ENCODE measurements around the gene FMO5.
"Not testable (repeated sequence)": the region's sequence is repeated elsewhere in the genome, so short reads cannot be mapped to it uniquely, and the experiment has no call there.

The FMO5 gene

DNA sequence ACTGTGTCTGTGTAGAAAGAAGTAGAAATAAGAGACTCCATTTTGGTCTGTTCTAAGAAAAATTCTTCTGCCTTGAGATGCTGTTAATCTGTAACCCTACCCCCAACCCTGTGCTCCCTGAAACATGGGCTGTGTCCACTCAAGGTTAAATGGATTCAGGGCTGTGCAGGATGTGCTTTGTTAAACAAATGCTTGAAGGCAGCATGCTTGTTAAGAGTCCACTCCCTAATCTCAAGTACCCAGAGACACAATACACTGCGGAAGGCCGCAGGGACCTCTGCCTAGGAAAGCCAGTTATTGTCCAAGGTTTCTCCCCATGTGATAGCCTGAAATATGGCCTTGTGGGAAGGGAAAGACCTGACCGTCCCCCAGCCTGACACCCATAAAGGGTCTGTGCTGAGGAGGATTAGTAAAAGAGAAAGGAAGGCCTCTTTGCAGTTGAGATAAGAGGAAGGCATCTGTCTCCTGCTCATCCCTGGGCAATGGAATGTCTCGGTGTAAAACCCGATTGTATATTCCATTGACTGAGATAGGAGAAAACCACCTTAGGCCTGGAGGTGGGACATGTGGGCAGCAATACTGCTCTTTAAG is 15.1 kb upstream of the FMO5 start:
- DNase-seq (ENCODE audit: extremely low read depth in 1 of 2, low read depth in 1 of 2), result not testable (repeated sequence)

DNA sequence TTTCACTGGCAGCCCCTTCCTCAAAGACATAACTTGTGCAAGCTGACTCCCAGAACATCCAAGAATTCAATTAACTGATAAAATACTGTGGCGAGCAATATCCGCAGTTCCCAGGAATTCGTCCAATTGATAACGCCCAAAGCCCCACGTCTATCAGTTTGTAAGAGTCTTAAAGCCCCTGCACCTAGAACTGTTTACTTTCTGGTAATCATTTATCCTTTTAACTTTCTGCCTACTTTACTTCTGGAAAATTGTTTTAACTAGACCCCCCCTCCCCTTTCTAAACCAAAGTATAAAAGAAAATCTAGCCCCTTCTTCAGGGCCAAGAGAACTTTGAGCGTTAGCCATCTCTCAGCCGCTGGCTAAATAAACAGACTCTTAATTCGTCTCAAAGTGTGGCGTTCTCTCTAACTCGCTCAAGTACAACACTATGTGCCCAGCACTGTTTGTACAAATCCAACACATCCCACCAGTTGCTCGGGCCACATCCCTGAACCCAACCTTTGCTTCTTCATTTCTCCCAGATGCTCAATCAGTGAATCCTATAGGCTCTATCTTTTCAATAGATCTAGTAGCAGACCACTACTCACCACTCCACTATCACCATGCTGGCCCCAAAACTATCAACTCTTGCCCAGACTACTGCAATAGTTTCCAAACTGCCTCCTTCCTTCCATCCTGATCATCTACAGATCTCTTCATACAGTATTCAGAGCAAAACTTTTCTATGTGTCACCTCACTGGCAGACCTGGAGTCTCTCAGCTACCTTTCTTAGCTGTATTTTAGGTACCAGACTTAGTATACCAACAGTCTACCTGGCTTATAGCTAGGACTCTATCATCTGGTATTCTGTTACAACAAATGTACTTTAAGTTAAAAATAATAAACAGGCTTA is 14.0 kb upstream of the FMO5 start:
- DNase-seq (ENCODE audit: extremely low read depth in 1 of 2, low read depth in 1 of 2), result no peak

DNA sequence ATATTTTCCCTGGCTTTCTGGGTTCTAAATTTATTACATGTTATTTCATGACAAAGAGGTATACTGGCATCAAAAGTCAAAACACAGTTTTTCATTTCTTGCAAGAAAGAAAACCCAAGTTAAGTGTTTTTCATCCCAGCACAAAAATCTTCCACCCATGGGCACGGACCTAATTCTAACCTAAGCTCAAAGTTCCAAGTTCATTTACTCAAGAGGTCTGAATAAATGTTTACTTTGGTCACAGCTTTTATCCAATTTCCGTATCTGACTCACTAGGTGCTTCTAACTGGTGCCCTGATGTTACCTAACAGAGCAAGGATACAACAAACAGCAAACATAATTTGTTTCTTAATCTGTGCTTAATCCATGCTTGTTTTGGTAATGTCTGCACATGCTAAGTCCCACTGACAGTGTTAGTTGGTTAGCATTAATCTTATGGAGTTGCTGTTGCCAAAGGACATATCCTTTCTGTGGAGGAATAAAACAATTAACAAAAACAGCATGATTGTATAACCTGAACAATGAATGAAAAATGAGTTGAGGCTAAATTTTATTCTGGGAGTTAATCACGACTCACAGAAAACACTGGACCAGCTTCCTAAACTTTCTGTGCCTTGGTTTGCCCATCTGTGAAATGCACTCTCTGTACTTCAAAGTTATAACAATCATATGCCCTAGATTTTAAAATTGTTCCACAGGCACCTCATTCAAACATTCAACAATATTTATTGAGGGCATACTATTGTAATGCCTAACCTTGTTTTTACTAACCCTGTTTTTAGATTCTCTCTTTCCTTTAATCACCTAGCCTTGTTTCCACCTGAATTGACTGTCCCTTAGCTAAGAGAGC is 13.1 kb upstream of the FMO5 start:
- DNase-seq (ENCODE audit: extremely low read depth in 1 of 2, low read depth in 1 of 2), result no peak

DNA sequence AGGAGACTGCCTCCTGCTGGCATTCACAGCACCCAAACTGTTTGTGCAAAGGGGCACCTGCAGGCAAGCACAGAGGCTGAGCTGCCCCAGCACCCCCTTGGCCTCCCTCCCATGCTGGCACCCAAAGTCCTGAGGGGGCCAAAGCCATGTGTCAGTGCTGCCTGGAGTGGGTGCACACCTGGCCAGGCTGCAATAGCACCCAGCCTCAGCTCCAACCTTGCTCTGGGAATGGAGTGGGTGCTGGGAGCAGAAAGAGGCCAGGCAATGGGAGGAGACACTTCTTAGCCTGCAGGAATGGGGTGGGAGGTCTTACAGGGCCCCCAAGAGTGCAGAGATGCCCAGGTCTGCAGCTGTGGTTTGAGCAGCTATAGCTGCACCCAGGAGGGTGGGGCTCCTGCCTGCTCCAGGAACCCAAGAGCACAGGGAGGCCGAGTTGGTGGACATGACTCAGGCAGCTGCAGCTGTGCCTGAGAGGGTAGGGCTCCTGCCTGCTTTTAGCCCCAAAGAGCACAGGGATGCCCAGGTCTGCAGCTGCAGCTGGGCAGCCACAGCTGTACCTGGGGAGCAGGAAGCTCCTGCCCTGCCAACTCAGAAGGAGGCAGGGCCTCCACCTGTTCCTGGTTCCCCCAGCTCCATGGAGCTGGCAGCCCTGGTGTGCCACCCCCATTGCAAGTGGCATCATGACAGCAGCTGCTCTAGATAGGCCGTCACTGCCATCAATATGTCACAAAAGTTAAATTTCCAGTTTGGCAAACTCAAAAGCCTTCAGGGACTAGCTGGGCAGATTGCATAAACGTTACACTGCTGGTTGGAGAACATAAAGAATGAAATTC is 12.0 kb upstream of the FMO5 start:
- DNase-seq (ENCODE audit: extremely low read depth in 1 of 2, low read depth in 1 of 2), result no peak

DNA sequence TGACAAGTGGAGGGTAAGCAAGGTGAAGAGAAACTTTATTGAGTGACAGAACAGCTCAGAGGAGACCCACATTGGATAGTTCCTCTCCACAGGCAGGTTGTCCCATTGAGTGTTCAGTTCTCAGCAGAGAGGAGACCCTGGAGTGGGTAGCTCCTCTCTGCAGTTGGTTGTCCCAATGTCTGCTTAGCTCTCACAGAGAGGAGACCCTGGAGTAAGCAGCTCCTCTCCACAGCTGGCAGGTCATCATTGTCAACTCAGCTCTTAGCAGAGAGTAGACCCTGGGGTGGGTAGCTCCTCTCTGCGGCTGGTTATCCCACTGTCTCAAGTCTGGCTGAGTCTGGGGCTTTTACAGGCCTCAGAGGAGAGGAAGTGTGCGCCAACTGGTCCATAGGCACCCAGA is 11.3 kb upstream of the FMO5 start:
- no peak for DNase-seq (ENCODE audit: extremely low read depth in 1 of 2, low read depth in 1 of 2)

DNA sequence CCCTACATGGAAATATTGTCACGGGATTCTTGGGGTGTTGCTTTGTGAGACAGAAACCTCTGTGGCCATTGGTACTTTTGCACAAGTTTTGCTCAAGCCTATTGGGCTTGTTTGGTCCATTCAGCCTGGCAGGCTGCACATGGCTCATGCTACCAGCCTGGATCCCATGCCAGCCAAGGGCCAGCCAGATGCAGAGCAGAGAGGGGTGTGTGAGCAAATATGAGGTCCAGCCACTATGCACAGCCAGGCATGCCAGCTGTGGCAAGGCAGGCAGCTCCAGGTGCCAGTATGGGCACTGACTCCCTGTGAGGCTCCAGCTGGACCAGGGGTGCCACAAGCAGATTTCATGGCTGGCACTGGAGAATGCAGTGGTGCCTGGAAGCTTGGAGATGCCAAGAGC is 10.7 kb upstream of the FMO5 start:
- DNase-seq (ENCODE audit: extremely low read depth in 1 of 2, low read depth in 1 of 2), result no peak

DNA sequence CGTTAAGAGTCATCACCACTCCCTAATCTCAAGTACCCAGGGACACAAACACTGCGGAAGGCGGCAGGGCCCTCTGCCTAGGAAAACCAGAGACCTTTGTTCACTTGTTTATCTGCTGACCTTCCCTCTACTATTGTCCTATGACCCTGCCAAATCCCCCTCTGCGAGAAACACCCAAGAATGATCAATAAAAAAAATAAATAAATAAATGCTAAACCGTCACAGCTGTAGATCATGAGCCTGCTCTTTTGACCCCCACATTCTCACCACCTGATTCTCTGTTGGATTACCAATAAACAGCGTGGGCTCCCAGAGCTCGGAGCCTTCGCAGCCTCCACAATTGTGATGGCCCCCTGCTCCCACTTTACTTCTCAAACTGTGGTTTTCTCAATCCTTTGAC is 8.8 kb upstream of the FMO5 start:
- not testable (repeated sequence) for DNase-seq (ENCODE audit: extremely low read depth in 1 of 2, low read depth in 1 of 2)

DNA sequence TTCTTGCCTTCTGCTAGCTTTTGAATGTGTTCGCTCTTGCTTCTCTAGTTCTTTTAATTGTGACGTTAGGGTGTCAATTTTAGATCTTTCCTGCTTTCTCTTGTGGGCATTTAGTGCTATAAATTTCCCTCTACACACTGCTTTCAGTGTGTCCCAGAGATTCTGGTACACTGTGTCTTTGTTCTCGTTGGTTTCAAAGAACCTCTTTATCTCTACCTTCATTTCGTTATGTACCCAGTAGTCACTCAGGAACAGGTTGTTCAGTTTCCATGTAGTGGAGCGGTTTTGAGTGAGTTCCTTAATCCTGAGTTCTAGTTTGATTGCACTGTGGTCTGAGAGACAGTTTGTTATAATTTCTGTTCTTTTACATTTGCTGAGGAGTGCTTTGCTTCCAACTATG is 5.9 kb upstream of the FMO5 start:
- not testable (repeated sequence) for DNase-seq (ENCODE audit: extremely low read depth in 1 of 2, low read depth in 1 of 2)

DNA sequence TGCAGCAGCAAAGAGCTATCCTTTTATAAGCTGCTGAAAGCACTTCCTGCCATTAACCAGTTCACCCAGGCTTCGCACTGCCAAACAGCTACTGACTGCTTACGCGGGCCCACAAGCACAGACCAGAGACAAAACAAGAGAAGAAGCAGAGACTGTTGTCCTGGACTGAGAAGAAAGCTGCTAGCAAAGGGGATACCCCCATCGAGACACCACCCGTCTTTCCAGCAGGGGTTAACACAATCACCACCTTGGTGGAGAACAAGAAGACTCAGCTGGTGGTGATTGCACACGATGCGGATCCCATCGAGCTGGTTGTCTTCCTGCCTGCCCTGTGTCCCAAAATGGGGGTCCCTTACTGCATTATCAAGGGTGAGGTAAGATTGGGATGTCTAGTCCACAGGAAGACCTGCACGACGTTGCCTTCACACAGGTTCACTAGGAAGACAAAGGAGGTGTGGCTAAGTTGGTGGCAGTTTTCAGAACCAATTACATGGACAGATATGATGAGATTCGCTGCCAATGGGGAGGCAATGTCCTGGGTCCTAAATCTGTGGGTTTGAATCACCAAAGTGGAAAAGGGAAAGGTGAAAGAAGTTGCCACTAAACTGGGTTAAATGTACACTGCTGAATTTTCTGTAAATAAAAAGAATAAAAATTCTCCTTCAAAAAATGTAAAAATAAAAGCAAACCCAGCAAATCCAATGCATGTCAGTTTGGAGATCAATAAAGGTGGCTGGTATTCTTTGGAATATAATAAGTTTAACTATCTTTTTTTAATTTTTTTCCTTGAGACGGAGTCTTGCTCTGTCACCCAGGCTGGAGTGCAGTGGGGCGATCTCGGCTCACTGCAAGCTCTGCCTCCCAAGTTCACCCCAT is 1.2 kb downstream of the FMO5 start:
- DNase-seq (ENCODE audit: extremely low read depth in 1 of 2, low read depth in 1 of 2), result no peak

DNA sequence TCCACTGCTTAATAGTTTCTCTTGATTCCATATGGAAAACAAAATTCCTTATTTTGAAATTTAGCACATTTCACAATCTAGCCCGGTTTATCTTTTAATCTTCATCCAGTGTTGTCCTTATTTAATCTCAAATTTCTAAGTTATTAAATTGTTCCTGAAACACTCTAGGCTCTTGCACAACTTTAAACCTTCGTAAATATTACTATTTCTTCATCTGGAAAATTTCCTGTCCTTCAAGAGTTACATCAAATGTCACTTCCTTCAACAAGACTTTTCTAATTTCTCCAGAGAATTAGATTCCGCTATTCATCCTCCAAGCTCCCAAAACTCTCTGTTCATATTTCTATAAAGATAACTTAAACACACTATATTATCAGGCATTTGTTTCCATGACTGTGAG is 6.5 kb downstream of the FMO5 start:
- no peak for DNase-seq (ENCODE audit: extremely low read depth in 1 of 2, low read depth in 1 of 2)

DNA sequence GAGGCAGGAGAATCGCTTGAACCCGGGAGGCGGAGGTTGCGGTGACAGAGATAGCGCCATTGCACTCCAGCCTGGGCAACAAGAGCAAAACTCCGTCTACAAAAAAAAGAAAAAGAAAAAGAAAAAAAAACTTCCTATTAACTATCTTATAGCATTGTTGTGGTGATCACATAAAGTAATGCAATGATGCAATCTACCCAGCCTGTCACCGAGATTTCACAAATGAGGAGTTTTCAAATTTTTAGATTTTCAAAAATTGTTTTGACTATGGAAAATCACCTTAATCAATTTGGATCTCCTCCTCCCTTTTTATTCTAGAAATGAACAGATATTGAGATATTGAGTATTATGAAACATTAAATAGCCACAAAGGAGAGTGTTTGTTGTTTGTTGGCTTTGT is 8.0 kb downstream of the FMO5 start:
- DNase-seq (ENCODE audit: extremely low read depth in 1 of 2, low read depth in 1 of 2), result no peak

DNA sequence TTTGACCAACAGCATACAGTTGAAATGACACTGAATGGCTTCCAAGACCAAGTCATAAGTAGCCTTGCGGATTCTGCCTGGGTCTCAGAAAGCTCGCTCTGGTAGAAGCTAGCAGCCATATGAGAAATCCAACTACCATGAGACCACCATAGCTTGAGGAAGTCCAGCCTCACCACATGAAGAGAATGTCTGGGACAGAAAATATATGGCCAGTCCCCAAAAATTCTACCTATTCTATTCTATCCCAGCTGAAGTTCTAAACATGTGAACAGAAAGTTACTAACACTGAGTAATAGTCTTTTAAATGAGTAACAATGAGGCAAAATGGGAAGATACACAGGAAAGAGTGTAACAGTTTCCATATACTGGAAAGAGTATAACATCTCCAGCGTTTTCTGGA is 9.0 kb downstream of the FMO5 start:
- DNase-seq (ENCODE audit: extremely low read depth in 1 of 2, low read depth in 1 of 2), result no peak

DNA sequence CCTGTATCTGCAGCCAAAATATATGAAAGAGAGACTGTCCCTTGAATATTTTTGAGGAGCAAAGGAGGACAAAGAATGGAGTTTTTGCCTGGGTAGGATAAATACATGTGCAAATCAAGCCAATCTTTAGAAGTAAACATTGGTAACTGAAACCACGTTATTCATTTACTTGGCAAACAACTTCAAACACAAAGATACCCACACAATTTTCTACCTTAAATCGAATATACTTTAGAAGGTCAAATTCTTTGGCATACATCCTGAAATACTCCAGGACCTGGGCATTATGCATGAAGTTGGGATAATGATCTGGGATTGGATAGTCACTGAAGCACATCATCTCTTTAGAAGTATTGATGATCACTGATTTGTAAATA is 9.6 kb downstream of the FMO5 start:
- DNase-seq (ENCODE audit: extremely low read depth in 1 of 2, low read depth in 1 of 2), result no peak

DNA sequence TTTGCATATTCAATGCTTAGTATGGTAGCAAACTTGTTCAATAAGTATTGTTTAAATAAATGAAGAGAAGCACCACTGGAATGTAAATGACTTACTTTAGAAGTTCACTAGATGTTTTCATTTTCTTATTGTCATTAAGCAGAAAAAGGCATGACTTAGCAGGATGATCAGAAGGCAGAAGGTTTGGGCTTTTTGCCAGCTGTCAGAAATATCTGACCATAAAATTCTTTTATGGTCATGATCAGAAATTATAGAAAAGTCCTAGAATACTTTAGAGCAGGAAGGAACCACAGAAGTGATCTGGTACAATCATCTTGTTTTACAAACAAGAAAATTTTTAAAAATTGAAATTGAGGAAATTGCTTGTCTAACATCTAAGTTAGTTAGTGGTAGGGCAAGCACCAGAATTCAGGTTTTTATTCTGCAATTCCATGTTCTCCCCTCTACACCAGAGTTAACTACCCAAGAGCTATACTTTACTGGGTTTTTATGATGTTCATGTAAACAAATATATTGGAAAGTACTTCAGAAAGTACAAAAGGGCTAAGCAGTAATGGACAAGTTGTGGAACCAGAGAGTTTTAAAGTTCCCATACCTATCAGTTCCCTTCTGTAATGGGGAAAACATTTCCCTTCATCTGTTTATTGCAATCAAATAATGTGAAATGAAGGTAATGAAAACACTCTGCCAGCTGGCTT is 10.1 kb downstream of the FMO5 start:
- no peak for DNase-seq (ENCODE audit: extremely low read depth in 1 of 2, low read depth in 1 of 2)

DNA sequence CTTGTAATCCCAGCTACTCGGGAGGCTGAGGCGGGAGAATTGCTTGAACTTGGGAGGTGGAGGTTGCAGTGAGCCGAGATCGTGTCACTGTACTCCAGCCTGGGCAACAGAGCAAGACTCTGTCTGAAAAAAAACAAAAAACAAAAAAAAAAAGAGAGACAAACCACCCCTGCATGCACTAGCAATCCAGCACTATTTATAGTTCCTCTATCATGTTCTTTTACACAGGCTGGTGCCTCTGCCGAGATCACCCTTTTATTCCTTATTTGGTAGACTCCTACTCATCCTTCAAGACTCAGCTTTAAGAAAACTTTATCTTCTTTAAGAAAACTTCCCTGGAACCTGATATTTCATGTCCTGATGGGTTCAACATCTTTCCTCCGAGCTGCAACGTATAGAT is 10.8 kb downstream of the FMO5 start:
- DNase-seq (ENCODE audit: extremely low read depth in 1 of 2, low read depth in 1 of 2), result no peak

DNA sequence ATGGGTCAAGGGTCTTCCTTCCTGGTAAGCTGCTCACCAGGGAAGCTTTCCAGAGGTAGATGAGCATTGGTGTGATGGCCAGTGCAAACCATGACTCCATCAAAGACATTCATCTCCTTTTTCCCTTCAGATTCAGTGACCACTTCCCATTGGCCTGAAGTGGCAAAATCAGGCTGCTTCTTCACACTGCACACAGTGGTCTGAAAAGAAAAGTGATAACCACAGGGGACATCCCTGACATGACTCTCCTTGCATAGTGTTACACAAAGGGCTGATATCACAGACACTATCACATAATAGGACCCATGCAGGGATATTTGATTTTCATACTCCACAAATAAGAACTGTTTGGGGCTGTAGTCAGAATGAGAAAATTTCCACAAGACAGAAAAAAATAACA is 11.9 kb downstream of the FMO5 start:
- no peak for DNase-seq (ENCODE audit: extremely low read depth in 1 of 2, low read depth in 1 of 2)

DNA sequence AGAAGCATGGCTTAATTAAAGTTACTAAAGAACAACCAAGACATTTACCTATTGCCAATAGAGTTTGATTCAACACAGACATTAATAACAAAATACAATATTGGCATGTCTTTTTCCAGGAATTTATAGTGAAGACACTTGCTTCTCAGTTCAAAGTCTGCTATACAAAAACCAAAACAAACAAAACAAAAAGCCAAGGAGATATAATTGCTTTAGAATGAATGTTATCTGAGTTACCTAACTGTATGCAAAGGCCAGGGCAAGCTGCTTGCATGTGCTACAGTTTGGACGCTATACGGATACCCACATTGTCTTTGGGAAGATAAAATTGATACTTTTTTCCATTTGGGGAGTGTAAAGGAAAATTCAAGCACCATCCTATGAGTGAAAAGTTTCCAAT is 13.6 kb downstream of the FMO5 start:
- DNase-seq (ENCODE audit: extremely low read depth in 1 of 2, low read depth in 1 of 2), result no peak

DNA sequence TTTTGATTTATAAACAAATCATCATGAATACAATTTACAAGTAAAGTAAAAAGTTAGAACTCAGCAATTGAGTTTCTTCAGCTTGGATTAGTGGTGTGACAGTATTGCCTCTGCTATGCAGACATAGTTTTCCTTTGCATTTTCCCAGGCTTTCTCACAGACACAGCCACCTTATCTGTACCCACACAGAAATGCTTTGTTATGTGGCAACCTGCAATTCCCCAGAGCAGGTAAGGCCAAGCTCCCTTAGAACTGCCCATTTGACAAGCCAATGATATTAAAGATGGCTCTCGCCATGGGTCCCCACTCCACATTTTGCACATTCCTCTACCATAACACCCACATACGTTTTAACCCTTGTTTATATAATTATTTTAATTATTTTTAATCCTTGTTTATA is 14.2 kb downstream of the FMO5 start:
- no peak for DNase-seq (ENCODE audit: extremely low read depth in 1 of 2, low read depth in 1 of 2)

All from stimulated activated CD8-positive, alpha-beta memory T cell treated with anti-CD3 and anti-CD28 coated beads, Interleukin-7, amount 100 ng/mL, for 48 hours (primary cell).